Prostate gland (tissue), 2 donors: ENCODE measurements around the gene MSI1.

Experiments used
- POLR2AphosphoS5 ChIP-seq: sonication (generic); formaldehyde crosslinking; IDR thresholded peaks from one replicate; pipeline ENCODE4 v1.6.1; 2017; ENCODE audit warnings: antibody characterized with exemption
- TF ChIP-seq, protein P1 (sequence below), 4 experiments: fragments of 200-600 bp in 2 of 4; fragments of 450-650 bp in 2 of 4; sonication (generic) in 2 of 4; IDR thresholded peaks; 1 replicate in 3 of 4; 2 replicates in 1 of 4; pipeline ENCODE4 v1.5.1; 2016 to 2019; ENCODE audit warnings: antibody characterized with exemption in 4 of 4, mild to moderate bottlenecking in 2 of 4, moderate library complexity in 2 of 4

DNA sequence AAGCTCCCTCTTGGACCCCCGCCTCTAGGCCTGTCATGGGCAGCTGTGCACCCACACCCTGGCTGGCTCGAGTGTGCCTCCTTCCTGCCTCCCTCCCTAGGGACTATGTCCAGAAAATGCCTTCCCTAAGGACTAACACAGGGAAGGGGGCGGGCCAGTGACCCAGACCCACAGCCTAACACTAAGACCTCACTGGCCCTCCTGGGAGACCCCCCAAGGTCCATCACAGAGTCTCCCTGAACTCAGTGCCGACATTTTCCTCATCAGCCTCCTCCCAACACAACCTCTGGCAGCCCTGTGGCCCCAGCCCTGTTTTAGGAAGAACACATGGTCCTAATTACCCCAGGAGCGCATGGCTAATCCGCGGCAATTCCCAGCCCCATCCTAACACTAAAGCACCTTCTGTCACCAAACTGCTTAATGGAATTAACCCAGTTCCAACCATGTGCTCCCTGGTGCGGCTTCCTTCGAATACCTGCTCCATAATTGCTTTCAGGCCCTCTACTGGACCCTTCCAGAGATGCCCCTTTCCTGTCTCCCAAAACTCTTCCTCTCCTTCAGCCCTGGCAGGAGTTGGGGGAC lies 5.6 kb downstream of the MSI1 start:
- TF ChIP-seq, protein P1, sequence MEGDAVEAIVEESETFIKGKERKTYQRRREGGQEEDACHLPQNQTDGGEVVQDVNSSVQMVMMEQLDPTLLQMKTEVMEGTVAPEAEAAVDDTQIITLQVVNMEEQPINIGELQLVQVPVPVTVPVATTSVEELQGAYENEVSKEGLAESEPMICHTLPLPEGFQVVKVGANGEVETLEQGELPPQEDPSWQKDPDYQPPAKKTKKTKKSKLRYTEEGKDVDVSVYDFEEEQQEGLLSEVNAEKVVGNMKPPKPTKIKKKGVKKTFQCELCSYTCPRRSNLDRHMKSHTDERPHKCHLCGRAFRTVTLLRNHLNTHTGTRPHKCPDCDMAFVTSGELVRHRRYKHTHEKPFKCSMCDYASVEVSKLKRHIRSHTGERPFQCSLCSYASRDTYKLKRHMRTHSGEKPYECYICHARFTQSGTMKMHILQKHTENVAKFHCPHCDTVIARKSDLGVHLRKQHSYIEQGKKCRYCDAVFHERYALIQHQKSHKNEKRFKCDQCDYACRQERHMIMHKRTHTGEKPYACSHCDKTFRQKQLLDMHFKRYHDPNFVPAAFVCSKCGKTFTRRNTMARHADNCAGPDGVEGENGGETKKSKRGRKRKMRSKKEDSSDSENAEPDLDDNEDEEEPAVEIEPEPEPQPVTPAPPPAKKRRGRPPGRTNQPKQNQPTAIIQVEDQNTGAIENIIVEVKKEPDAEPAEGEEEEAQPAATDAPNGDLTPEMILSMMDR (IDR thresholded peaks at IDR 0.05), result no peak
- no peak for TF ChIP-seq POLR2AphosphoS5
